K562 (cell line): Measurements from ENCODE around the gene ATP13A4. TPM values are rescaled to one million over a fixed set of nuclear protein-coding genes. Genes with fewer than 3 reads are reported as not detected.

Experiments
- BCOR ChIP-seq: fragments of 450-650 bp; IDR thresholded peaks from 2 replicates; pipeline ENCODE4 v1.6.1; 2016
- CAMTA2 ChIP-seq: fragments of 250-450 bp; sonication (Bioruptor Pico); conservative IDR thresholded peaks from 2 replicates; pipeline ENCODE4 v1.5.1; 2022
- CBFA2T3 ChIP-seq: fragments of 450-650 bp; IDR thresholded peaks from 2 replicates; pipeline ENCODE4 v1.6.1; 2017
- CBFB ChIP-seq: sonication (generic); formaldehyde crosslinking; IDR thresholded peaks from 2 replicates; pipeline ENCODE4 v1.4.0; 2020; ENCODE audit warnings: mild to moderate bottlenecking, missing genetic modification reagents
- CCNT2 ChIP-seq: IDR thresholded peaks from 2 replicates; pipeline ENCODE4 v1.6.1; 2011; ENCODE audit warnings: borderline replicate concordance, low read depth, mild to moderate bottlenecking, moderate library complexity, mixed read lengths, low read length; ENCODE audit not compliant: insufficient read length; ENCODE audit errors: extremely low read depth
- CREB5 ChIP-seq: fragments of 250-450 bp; sonication (Bioruptor Pico); IDR thresholded peaks from 2 replicates; pipeline ENCODE4 v1.5.0; 2020; ENCODE audit warnings: mild to moderate bottlenecking
- GABPB2 ChIP-seq: fragments of 250-450 bp; sonication (Bioruptor Pico); conservative IDR thresholded peaks from 2 replicates; pipeline ENCODE4 v1.5.1; 2021; ENCODE audit warnings: mild to moderate bottlenecking
- HDAC3 ChIP-seq: fragments of 450-650 bp; IDR thresholded peaks from 2 replicates; pipeline ENCODE4 v1.6.1; 2018; ENCODE audit warnings: borderline replicate concordance, mild to moderate bottlenecking, moderate library complexity; ENCODE audit not compliant: partially characterized antibody
- HES1 ChIP-seq: fragments of 450-650 bp; IDR thresholded peaks from 2 replicates; pipeline ENCODE4 v1.6.1; 2016; ENCODE audit warnings: low read depth, mild to moderate bottlenecking, moderate library complexity
- NFIC ChIP-seq: fragments of 450-650 bp; IDR thresholded peaks from 2 replicates; pipeline ENCODE4 v1.6.1; 2017; ENCODE audit warnings: mild to moderate bottlenecking, inconsistent platforms
- NR2C2 ChIP-seq, 2 experiments: fragments of 200-800 bp in 1 of 2; sonication (Bioruptor generic) in 1 of 2; sonication (generic) in 1 of 2; formaldehyde crosslinking in 1 of 2; IDR thresholded peaks; 2 replicates each; pipeline versions ENCODE4 v1.6.1 to v1.8.0; 2016 to 2022; ENCODE audit warnings: mild to moderate bottlenecking in 1 of 2, missing compliant biosample characterization in 1 of 2, missing genetic modification characterization in 1 of 2, missing genetic modification reagents in 1 of 2
- PTBP1 ChIP-seq: fragments of 200-400 bp; formaldehyde crosslinking; IDR thresholded peaks from 2 replicates; pipeline ENCODE4 v1.6.1; 2017; ENCODE audit warnings: low read depth, low read length
- RCOR1 ChIP-seq, 2 experiments: IDR thresholded peaks; 2 replicates each; pipeline ENCODE4 v1.6.1; 2012; ENCODE audit warnings: low read depth in 2 of 2, low read length in 2 of 2, borderline replicate concordance in 1 of 2, improper control_type of control experiment in 1 of 2
- ZBTB40 ChIP-seq, 2 experiments: fragments of 450-650 bp in 1 of 2; sonication (generic) in 1 of 2; formaldehyde crosslinking in 1 of 2; IDR thresholded peaks; 2 replicates each; pipeline versions ENCODE4 v1.7.1 to v1.9.0; 2016 to 2022; ENCODE audit warnings: inconsistent platforms in 1 of 2, mild to moderate bottlenecking in 1 of 2, missing genetic modification reagents in 1 of 2
- ZNF134 ChIP-seq: fragments of 250-450 bp; sonication (Bioruptor Pico); conservative IDR thresholded peaks from 2 replicates; pipeline ENCODE4 v1.4.0; 2020
- ZNF232 ChIP-seq: sonication (generic); formaldehyde crosslinking; IDR thresholded peaks from 2 replicates; pipeline ENCODE4 v1.8.0; 2022; ENCODE audit warnings: mild to moderate bottlenecking, missing genetic modification reagents
- polyA plus RNA-seq, 8 experiments: library from polyadenylated mRNA; depleted of rRNA in 4 of 8; stranded (reverse) in 5 of 8; unstranded in 3 of 8; fragments of >200 nt; fragmentation: Nextera tagmentation in 2 of 8; fragmentation: Illumina TruSeq in 1 of 8; extraction: Ambion mirVana in 2 of 8; extraction: Trizol in 1 of 8; gene quantifications; 2 replicates each; pipeline versions ENCODE4 v1.2.1 to v1.2.3, GENCODE V29; 2011 to 2014; ENCODE audit warnings: inconsistent platforms in 1 of 8, missing spikeins in 1 of 8
- total RNA-seq, 7 experiments: library from RNA; depleted of rRNA in 6 of 7; stranded (reverse); fragments of >200 nt in 6 of 7; fragmentation: Illumina TruSeq in 2 of 7; extraction: Trizol in 2 of 7; gene quantifications; 2 replicates each; pipeline versions ENCODE4 v1.2.1 to v1.2.3, GENCODE V29; 2011 to 2021; ENCODE audit warnings: low replicate concordance in 1 of 7

The ATP13A4 gene
- total and polyA plus RNA-seq, 9 of the 15 experiments (the other 6 are each of a cell fraction or from before 2014, with no cell fraction given) = 0.03 to 0.14 (median 0.07) TPM; not detected in 6

- no peak for TF ChIP-seq CCNT2
- TF ChIP-seq CBFA2T3 = 0 out of 2 replicates have a peak, but pooled peaks have one; percentile 10
- no peak for TF ChIP-seq BCOR
- peak; percentile 70; the same call in 1 of the 2 replicates for TF ChIP-seq CREB5 (CRISPR knock-in tag)
- no peak for TF ChIP-seq ZNF232 (CRISPR knock-in tag)
- TF ChIP-seq NR2C2 (CRISPR knock-in tag; IDR thresholded peaks at IDR 0.05) = no peak
- peak; percentile 79 for TF ChIP-seq NR2C2 (tag; IDR thresholded peaks at IDR 0.05)
- TF ChIP-seq CBFB (CRISPR knock-in tag) = no peak
- no peak for TF ChIP-seq GABPB2 (CRISPR knock-in tag)
- no peak for TF ChIP-seq HDAC3
- TF ChIP-seq ZNF134 (CRISPR knock-in tag) = 0 out of 2 replicates have a peak, but pooled peaks have one; percentile 37
- TF ChIP-seq ZBTB40 (IDR thresholded peaks at IDR 0.05) = peak; percentile 23; the same call in 1 of the 2 replicates
- no peak for TF ChIP-seq ZBTB40 (CRISPR knock-in tag; IDR thresholded peaks at IDR 0.05)
- TF ChIP-seq PTBP1 = no peak
- TF ChIP-seq CAMTA2 (CRISPR knock-in tag) = no peak
- TF ChIP-seq NFIC = peak; percentile 55
- 0 out of 2 replicates have a peak, but pooled peaks have one; percentile 34 for TF ChIP-seq HES1
- TF ChIP-seq RCOR1 (IDR thresholded peaks at IDR 0.05; ENCODE audit: borderline replicate concordance in 1 of 2, low read depth in 2 of 2, low read length in 2 of 2) = peak in 1 of 2 experiments; percentile 88; a peak in 2 of 4 replicates
These were observed 35.6 kb upstream of the ATP13A4 start (continued) for GRCh38 chr3:193590088-193590856.
